NCI-H2107 (cell line): Measurements from ENCODE around the gene MYO16.

ENCODE experiments used
- DNase-seq: peaks from one replicate; lab custom pipeline; 2025; lab: John Stamatoyannopoulos, UW

Gene MYO16

GRCh38 chr13:108629181-108629752, at the start of gene MYO16:
Gene MYO16, plus strand, starts transcription at chr13:108629611. Its CDS starts 234 bp downstream, at chr13:108629845.
- no peak for DNase-seq

- DNase-seq, result no peak
These were observed 42.6 kb upstream of the MYO16 start for GRCh38 chr13:108586826-108587225.

- DNase-seq, result no peak
These were observed 40.9 kb upstream of the MYO16 start for GRCh38 chr13:108588516-108588915.

GRCh38 chr13:108594153-108594552, 35.3 kb upstream of the MYO16 start:
- no peak for DNase-seq

- DNase-seq, result no peak
These were observed 33.8 kb upstream of the MYO16 start for GRCh38 chr13:108595436-108596274.

DNA sequence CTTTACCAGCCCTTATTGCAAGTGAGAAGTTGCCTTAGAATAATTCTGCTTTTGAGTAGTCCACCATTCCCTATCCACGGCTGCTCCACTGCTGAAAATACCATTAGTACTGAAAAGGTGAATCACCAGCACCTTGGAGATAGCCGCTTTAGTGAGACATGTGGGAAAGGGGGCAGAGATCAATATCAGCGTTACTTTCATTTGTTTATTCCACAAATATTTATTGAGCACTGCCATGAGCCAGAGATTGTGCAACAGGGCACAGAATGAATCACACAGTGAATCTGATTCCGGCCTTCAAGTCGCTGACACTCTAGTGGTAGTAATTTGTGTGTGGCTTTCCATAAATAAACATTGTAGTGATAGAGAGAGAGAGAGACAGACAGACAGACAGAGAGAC, 31.5 kb upstream of the MYO16 start:
- DNase-seq, result no peak

DNA sequence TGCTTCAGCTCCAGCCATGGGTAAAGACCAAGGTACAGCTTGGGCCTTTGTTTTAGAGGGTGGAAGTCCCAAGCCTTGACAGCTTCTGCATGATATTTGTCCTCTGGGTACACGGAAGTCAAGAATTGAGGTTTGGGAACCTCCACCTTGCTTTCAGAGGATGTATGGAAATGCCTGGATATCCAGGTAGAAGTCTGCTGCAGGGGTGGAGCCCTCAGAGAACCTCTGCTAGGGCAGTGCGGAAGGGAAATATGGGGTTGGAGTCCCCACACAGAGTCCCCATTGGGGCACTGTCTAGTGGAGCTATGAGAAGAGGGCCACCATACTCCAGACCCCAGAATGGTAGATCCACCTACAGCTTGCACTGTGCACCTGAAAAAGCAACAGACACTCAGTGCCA, 23.0 kb upstream of the MYO16 start:
- DNase-seq, result no peak

DNA sequence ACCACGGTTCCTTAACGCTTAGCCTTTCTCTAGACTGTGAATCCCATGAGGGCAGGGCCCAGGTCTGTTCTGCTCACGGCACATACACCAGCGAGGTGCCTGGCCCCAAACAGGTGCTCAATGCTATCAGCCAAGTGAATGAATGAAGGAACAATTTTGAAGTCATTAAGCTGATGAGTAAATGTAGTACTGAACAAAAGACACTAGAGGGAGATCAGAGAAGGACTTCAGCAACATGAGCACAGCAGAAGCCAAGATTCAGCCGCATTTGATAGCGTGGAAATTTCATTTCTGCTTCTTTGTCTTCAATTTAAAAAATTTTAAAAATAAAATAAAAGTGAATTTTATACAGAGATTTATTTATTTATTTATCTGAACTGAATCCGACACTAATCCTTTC, 20.1 kb upstream of the MYO16 start:
- DNase-seq, result no peak

GRCh38 chr13:108610507-108610906, 18.9 kb upstream of the MYO16 start:
- DNase-seq, result no peak

GRCh38 chr13:108615241-108615640, 14.2 kb upstream of the MYO16 start:
- no peak for DNase-seq

- DNase-seq, result no peak
These were observed 11.2 kb upstream of the MYO16 start for GRCh38 chr13:108618233-108618632.

GRCh38 chr13:108621462-108621861, 7.9 kb upstream of the MYO16 start:
- DNase-seq, result no peak

- no peak for DNase-seq
These were observed 5.3 kb upstream of the MYO16 start for GRCh38 chr13:108624108-108624507.

- no peak for DNase-seq
These were observed 4.4 kb upstream of the MYO16 start for GRCh38 chr13:108624979-108625378.

- no peak for DNase-seq
These were observed 577 bp downstream of the MYO16 start for GRCh38 chr13:108629988-108630387.

GRCh38 chr13:108632649-108633167, 3.3 kb downstream of the MYO16 start:
- no peak for DNase-seq

DNA sequence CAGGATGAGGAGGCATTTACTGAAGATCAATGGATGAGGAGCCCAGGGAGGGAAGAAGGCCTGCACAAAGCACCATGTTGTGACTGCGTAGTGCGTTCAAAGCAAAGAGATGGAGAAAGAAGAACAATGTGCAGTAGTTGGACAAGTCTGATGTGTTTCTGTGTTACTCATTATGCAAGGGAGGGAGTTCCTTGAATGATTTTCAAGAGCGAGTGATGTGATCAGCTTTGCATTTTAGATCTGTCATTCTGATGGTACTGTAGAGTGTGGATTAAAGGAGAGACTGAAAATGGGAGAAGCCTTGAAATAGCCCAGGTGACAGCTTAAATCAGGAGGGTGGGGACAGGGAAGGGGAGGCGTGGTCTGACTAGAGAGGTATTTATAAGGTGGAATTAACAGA, 9.5 kb downstream of the MYO16 start:
- no peak for DNase-seq

GRCh38 chr13:108643646-108644353, 14.4 kb downstream of the MYO16 start:
- no peak for DNase-seq

GRCh38 chr13:108645376-108645775, 16.0 kb downstream of the MYO16 start:
- DNase-seq, result no peak

DNA sequence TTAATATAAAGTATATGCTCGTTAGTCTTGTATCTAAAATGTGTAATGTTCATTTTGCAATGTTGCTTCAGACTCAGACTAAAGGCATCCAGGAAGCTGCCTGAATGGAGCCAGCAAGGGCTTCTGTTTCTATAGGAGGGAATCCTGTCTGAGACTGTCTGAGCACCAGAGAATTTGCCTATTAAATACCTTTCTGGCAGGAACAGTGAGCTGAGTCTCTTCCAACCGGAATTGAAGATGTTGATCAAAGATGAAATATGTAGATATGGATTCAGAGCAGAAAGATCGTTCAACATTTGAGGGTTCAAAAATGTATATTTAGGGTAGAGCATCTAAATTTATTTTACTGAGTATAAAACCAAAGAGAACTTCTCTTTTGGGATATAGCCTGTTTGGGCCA, 20.9 kb downstream of the MYO16 start:
- DNase-seq, result no peak

DNA sequence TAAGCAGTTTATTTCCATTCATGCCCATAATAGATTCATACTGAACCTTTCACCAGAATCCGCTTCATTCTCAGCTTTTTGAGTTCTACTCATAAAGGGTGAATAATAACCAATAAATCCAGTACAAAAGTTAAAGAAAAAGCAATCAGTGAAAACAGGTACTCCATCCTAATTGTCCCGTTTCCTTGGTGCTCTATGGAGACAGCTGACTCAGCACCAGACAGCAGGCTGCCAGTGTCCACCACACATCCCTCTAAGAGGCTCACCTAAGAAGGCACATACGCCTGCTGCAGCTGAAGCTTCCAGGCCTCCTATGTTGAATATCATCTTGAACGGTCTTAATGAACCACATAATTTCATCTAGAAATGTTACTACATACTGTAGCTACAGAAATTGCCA, 27.3 kb downstream of the MYO16 start:
- DNase-seq, result no peak

GRCh38 chr13:108657519-108657918, 28.1 kb downstream of the MYO16 start:
- DNase-seq, result no peak

DNA sequence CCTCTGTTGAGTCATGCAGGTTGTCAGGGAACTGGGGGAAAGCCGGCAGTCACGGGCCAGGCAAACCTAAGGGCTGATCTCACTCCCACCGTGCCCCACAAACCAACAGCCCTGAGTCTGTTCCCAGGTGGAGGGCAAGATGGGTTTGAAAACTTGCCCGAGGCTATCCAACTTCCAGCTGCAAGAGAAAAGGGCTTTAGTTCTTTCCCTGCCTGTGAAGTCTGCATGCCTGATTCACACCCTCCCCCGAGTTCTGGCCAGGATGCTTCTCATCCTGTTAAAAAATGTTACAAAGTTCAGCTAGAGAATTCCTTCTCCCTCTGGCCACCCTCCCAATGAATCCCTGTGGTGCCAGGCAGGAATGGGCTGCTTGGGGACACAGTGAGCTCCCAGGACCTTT, 33.1 kb downstream of the MYO16 start:
- no peak for DNase-seq
